Measurements from ENCODE around the gene PLEKHD1.

DNA sequence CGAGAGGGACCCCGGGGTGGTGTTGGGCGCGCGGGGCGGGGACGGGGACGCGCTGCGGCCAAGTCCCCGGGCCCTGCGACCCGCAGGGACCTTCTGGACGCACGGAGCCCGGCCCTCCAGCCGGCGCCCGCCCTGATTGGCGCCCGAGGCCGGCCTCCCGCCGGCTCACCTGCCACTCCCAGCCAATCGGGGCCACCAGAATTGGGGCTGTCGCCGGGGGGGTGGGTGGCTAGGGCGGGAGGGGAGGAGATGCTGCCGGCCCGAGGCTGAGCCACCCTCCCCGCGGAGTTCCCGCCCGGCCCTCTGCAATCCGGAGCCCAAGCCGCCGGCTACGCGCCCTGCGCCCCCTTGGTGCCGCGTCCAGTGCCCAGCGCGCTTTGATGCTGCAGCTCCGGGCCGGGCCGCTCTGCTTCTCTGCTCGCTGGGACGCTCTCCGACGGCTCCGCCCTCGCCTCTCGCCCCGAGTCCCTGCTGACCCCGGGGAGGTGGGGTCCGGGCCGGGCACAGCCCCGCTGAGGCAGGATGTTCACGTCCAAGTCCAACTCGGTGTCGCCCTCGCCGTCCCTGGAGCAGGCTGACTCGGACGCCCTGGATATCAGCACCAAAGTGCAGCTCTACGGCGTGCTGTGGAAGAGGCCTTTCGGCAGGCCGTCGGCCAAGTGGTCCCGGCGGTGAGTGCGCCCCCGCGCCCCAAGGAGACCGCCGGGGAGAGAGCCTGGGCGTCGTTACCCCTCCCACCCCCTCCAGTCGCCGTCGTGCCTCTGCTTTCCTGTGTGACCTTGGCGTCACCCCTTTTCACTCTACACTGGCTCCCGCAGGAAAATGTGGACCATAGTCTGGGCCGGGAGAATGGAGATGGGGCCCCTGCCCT, at the start of gene PLEKHD1:
- TF ChIP-seq, protein P1, sequence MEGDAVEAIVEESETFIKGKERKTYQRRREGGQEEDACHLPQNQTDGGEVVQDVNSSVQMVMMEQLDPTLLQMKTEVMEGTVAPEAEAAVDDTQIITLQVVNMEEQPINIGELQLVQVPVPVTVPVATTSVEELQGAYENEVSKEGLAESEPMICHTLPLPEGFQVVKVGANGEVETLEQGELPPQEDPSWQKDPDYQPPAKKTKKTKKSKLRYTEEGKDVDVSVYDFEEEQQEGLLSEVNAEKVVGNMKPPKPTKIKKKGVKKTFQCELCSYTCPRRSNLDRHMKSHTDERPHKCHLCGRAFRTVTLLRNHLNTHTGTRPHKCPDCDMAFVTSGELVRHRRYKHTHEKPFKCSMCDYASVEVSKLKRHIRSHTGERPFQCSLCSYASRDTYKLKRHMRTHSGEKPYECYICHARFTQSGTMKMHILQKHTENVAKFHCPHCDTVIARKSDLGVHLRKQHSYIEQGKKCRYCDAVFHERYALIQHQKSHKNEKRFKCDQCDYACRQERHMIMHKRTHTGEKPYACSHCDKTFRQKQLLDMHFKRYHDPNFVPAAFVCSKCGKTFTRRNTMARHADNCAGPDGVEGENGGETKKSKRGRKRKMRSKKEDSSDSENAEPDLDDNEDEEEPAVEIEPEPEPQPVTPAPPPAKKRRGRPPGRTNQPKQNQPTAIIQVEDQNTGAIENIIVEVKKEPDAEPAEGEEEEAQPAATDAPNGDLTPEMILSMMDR (IDR thresholded peaks at IDR 0.05), result no peak
- TF ChIP-seq POLR2A (IDR thresholded peaks at IDR 0.05) (no peak), EP300 (IDR thresholded peaks at IDR 0.05) (no peak)
